NCI-H2107 (cell line): ENCODE data around the gene CDK5RAP3.

Experiments
- DNase-seq: peaks from one replicate; lab custom pipeline; 2025; lab: John Stamatoyannopoulos, UW

The CDK5RAP3 gene

GRCh38 chr17:47948706-47949196 lies 22.2 kb upstream of the CDK5RAP3 start:
- no peak for DNase-seq

DNA sequence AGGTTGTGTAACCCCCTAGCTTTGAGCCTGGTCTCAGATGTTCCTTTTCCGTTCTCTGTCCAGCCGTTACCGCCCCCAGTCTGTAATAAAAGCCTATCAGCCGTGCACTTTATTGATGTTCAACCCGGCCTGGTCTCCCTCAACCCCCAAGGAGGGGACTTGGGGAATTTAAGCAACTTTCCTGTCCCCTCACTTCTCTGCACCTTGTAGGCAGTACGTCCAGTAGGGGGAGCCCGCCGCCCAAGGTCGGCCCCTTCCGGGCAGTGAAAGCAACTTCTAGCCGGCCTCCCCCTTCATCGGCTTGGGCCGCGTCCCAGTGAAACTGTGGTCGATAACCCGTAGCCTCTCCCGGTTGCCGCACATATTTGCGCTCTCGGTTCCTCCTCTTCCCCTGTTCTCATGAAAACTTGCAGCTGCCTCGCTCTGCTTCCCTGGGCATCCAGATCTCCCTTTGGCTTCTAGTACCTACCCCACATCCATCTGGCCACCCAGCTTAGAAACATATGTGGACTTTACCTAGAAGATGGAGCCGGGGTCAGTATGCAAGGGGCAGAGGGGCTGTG lies 21.6 kb upstream of the CDK5RAP3 start:
- peak; percentile 67 for DNase-seq

GRCh38 chr17:47949946-47950345 lies 21.0 kb upstream of the CDK5RAP3 start:
- no peak for DNase-seq

- no peak for DNase-seq
These were observed 20.5 kb upstream of the CDK5RAP3 start for GRCh38 chr17:47950448-47950847.

GRCh38 chr17:47952171-47953021 lies 18.5 kb upstream of the CDK5RAP3 start:
- no peak for DNase-seq

DNA sequence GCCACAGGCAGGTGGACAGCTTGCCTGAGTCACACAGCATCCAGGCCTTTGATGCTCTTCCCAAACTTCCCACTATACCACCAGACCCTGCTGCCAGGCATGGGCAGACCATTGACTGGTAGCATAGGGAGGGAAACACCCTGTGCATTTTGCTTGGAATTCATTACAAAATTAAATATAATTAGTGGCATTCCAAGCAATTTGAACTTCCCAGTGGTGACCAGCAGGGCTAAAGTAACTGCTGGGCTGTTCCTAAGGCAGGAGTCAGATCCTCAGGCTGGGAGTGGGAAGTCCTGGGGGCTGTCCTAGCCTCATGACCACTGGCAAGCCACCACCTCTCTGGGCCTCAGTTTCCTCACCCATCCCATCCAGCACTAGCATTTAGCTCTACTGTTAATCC lies 17.0 kb upstream of the CDK5RAP3 start:
- no peak for DNase-seq

DNA sequence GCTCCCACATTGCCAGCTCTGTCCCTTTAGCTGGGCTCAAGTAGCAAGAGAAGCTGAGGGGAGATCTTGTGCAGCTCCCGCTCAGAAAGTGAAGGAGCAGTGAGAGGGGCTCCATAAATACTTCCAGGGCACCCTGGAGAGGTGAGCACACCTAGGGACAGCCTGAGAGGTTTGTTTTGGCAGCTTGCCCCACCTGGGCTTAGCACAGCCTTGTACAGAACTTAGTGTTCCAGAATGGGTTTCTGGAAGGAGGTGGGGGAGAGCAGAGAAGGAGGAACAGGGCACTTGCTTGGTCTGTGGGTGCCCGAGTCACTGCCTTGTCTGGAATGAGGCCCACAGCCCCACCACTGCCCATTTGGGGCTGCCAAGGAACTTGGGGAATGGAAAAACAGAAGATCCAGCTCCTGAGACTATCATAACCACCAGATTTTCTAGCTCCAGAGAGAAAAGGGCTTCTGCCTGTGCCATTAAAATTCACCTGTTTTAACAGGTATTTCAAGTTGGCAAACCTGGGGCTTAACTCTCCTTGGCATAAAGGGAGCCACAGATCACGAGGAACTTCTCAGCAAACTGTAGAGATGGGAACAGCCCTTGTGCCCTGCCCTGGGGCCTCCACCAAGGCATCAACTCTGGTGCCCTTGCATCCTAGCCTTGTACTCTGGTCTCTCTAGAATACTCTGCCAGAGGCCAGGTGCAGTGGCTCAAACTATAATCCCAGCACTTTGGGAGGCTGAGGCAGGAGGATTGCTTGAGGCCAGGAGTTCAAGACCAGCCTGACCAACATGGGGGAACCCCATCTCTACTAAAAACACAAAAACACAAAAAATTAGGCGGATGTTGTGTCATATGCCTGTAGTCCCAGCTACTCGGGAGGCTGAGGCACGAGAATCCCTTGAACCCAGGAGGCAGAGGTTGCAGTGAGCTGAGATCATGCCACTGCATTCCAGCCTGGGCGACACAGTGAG lies 15.1 kb upstream of the CDK5RAP3 start:
- no peak for DNase-seq

GRCh38 chr17:47956791-47957590 lies 13.9 kb upstream of the CDK5RAP3 start:
- DNase-seq: no peak

DNA sequence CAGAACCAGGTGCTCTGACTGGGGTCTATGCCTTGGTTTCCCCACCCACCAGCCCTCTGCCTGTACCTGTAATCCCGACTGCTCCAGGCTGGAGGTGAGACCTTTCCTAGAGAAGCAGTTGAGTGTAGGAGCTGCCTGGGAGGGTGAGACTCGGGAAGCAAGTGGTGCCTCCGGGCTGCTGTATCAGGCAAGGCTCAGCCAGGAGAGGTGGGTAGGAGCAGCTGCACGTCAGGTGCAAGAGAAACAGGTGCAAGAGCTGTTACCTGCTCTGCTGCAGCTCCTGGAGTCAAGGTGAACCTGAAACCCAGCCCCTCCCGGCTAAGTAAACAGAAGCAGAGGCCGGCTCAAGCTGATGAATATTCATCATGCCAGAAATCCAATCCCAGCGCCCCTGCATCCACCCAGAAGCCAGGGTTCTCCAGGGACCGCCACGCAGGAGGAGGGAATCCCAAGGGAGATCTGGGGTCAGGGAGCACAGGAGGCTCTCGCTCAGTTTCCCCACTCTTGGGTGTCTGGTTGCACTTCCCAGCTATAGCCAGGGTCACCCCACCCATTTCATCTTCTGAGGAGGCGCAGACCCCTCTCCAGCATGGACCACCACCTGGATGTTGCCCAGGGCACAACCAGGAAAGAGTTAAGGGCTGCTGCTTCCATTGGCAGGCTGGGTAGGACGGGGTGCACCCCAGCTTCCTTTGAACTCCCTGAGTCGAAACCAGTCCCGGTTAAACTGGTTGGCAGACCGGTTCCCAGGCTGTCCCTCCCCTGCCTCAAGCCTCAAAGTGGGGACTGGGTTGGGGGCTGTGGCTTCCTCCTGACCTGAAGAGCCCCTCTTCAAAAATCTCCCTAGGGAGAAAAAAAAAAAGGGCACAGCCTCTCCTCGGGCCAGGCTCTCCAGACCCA lies 13.1 kb upstream of the CDK5RAP3 start, which contains the start of gene PRR15L:
TSS of gene PRR15L (minus strand) at position 293 of the 900 bp plus-strand sequence. CDS start 4,649 bp downstream, outside the sequence.
- peak; percentile 92 for DNase-seq

GRCh38 chr17:47959825-47960655 lies 10.9 kb upstream of the CDK5RAP3 start:
- DNase-seq: peak; percentile 55

DNA sequence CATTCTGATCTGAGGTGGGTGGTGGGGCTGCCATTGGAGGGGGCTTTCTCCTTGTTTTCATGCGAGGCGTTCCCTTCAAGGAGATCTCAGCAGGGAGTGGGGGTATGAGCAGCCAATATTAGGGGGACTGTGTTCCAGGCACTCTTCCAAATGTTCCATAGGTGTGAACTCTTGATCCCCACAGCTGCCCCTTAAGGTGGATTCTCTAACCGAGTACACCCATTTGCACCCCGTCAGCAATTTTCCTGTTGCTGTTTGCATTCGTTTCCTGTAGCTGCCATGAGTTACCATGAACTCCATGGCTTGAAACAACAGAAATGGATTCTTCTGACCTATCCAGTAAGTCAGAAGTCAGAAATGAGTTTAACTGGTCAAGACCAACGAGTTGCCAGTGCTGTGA lies 9.5 kb upstream of the CDK5RAP3 start:
- no peak for DNase-seq

DNA sequence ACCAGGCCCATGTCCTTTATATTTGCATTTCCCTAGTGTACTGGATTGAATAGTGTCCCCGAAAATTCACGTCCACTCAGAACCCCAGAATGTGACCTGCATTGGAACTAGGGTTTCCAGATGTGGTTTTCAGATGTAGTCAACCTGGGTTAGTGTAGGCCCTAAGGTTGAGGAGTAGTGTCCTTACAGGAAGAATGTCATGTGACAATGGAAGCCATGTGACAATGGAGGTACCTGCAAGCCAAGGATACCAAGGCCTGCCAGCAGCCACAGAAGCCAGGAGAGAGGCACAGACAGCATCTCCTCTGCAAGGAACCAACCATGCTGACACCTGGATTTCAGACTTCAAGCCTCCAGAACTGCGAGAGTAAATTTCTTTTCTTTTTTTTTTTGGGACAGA lies 8.0 kb upstream of the CDK5RAP3 start:
- no peak for DNase-seq

GRCh38 chr17:47964856-47965255 lies 6.1 kb upstream of the CDK5RAP3 start:
- DNase-seq: no peak

GRCh38 chr17:47966079-47966519 lies 4.8 kb upstream of the CDK5RAP3 start:
- no peak for DNase-seq

GRCh38 chr17:47967607-47968252 lies 3.2 kb upstream of the CDK5RAP3 start:
- DNase-seq: no peak

- DNase-seq: no peak
These were observed 2.1 kb upstream of the CDK5RAP3 start for GRCh38 chr17:47968836-47969235.

DNA sequence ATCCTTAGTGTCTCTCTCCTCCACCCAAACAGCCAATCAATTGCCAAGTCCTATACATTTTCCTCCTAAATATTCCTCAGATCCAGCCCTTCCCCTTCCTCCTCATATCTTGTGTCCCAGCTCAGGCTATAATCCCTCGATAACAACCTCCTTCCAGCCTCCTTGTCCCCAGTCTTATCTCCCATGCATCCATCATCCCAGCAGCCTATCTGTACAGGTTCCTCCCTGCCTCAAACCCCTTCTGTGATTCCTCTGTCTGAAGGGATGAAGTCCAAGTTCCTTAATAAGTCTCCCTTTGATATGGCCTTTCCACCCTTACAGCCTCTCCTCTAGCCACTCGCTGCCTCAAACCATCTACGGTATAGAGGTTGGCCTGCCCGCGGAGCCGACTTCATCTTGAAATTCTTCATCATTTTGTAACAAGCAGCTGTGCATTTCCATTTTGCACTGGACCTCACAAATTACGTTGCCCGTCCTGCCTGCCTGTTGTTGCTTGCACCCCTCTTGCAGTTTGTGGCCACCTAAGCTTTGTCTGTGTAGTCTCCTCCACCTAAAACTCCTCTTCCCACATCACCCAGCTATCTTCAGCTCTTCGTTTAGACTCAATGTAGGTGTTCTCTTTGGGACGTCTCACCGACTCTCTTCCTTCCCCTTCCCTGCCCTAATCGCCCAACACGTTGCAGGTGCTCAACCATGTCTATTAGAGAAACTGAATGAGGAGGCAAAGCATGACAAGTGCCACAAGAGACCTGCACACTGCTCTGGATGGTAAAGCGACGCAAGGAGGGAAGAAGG lies 786 bp upstream of the CDK5RAP3 start:
- DNase-seq: no peak

GRCh38 chr17:47973541-47973940 lies 2.6 kb downstream of the CDK5RAP3 start:
- no peak for DNase-seq
